Measurements from ENCODE around the gene AFF3. TPM values are rescaled to one million over a fixed set of nuclear protein-coding genes. Genes with fewer than 3 reads are reported as not detected.

The AFF3 gene
- total and polyA plus RNA-seq, 2 of the 8 experiments (the other 6 are each of a cell fraction or from before 2014, with no cell fraction given), result 0.27 to 3.0 TPM

GRCh38 chr2:99678625-99679024, 463.8 kb downstream of the AFF3 start:
- Histone ChIP-seq H3K14ac (ENCODE audit: insufficient read length) (no peak overlapping the region), H3K36me3 (ENCODE audit: control insufficient read depth in 2 of 4, insufficient read depth in 4 of 4, low read length in 3 of 4) (no peaks in the 10 kb centered on the region), H2BK12ac (ENCODE audit: low read depth, low read length) (no peak overlapping the region), H3K23me2 (ENCODE audit: low read depth, low read length) (no peaks in the 10 kb centered on the region), H2BK20ac (ENCODE audit: low read length) (no peak overlapping the region), H3K23ac (ENCODE audit: insufficient read length) (no peak overlapping the region), H4K91ac (replicated peaks; ENCODE audit: insufficient read length, low read length) (no peak overlapping the region), H2AK5ac (ENCODE audit: low read depth, low read length) (no peak overlapping the region), H4K20me1 (replicated peaks in 1 of 2; ENCODE audit: control insufficient read depth in 1 of 2, insufficient read depth in 2 of 2, low read length in 2 of 2) (no peaks in the 10 kb centered on the region), H3K56ac (replicated peaks; ENCODE audit: insufficient read length, low read depth, low read length) (no peak overlapping the region), H2AFZ (ENCODE audit: low read length) (no peak overlapping the region), H3K27ac (ENCODE audit: low read depth, low read length) (no peak overlapping the region), H3K4me2 (ENCODE audit: insufficient read depth in 1 of 2, low read depth in 2 of 2, low read length in 2 of 2) (no peak overlapping the region), H3K27me3 (replicated peaks in 1 of 4; ENCODE audit: control insufficient read depth in 3 of 4, extremely low read depth in 1 of 4, insufficient read depth in 3 of 4, low read length in 3 of 4) (no peaks in the 10 kb centered on the region; a peak in 1 of 7 replicates), H3K9me3 (ENCODE audit: insufficient read depth in 2 of 2, low read depth in 1 of 2, low read length in 1 of 2) (no peaks in the 10 kb centered on the region), H2BK5ac (ENCODE audit: low read depth, low read length) (no peak overlapping the region), H3K18ac (ENCODE audit: extremely low read depth, low read length) (no peak overlapping the region), H2BK15ac (ENCODE audit: low read length) (no peak overlapping the region), H3K4me1 (replicated peaks in 1 of 4; ENCODE audit: control insufficient read depth in 3 of 4, insufficient read depth in 4 of 4, low read length in 3 of 4) (no peaks in the 10 kb centered on the region), H4K8ac (ENCODE audit: extremely low read depth, insufficient read depth, low read length) (no peak overlapping the region), H2BK120ac (replicated peaks; ENCODE audit: low read depth, low read length) (no peak overlapping the region), H3K79me2 (ENCODE audit: control insufficient read depth in 1 of 2, insufficient read depth in 2 of 2, low read length in 2 of 2) (no peaks in the 10 kb centered on the region), H4K5ac (ENCODE audit: insufficient read length, low read depth, low read length) (no peak overlapping the region), H3K79me1 (ENCODE audit: low read depth, low read length) (no peaks in the 10 kb centered on the region), H3K4ac (replicated peaks; ENCODE audit: insufficient read length, low read depth, low read length) (no peak overlapping the region), H3K9ac (replicated peaks in 1 of 4; ENCODE audit: extremely low read depth in 1 of 4, low read depth in 3 of 4, low read length in 3 of 4) (no peak overlapping the region), H3K4me3 (ENCODE audit: extremely low read depth in 1 of 4, insufficient read depth in 2 of 4, low read depth in 3 of 4, low read length in 4 of 4) (no peak overlapping the region)
- ChIA-PET CTCF (ENCODE audit: partially characterized antibody) (interaction anchor here (0.7 to 1.3 kb wide), 2 partner anchors 63 to 102 kb away, joined by 3 to 4 read pairs; no protein-coding TSS in a partner anchor), POLR2A (ENCODE audit: partially characterized antibody) (no interaction called here)
- TF ChIP-seq SP2 (IDR thresholded peaks at IDR 0.05; ENCODE audit: low read length) (no peak), KDM4A (IDR thresholded peaks at IDR 0.05; ENCODE audit: low read depth, low read length, severe bottlenecking) (no peak), SIRT6 (IDR thresholded peaks at IDR 0.05; ENCODE audit: low read length) (no peak), RXRA (IDR thresholded peaks at IDR 0.05; ENCODE audit: insufficient read depth, low read depth, low read length) (no peak), POLR2A (IDR thresholded peaks at IDR 0.05; ENCODE audit: control extremely low read depth in 1 of 2, low read depth in 2 of 2, low read length in 2 of 2) (no peak), EP300 (IDR thresholded peaks at IDR 0.05; ENCODE audit: borderline replicate concordance in 1 of 2, low read depth in 2 of 2, low read length in 2 of 2) (no peak), RAD21 (IDR thresholded peaks at IDR 0.05 in 1 of 2, conservative IDR thresholded peaks at IDR 0.05 in 1 of 2; ENCODE audit: low read depth in 2 of 2, low read length in 2 of 2) (no peak), BRCA1 (IDR thresholded peaks at IDR 0.05; ENCODE audit: low read depth, low read length) (no peak), GABPA (IDR thresholded peaks at IDR 0.05; ENCODE audit: borderline replicate concordance, insufficient read depth, low read length) (no peak)
- no peak for DNase-seq (ENCODE audit: low read depth in 1 of 2, low spot score in 2 of 2)
- 91% methylated on average over 4 of the region's 4 CpGs; no CpG with 5 or more reads in 1 of the 2 experiments for WGBS, 2 experiments (ENCODE audit: extremely low coverage in 1 of 2, insufficient coverage in 1 of 2, insufficient read length in 1 of 2, insufficient replicate concordance in 2 of 2, low coverage in 1 of 2, low lambda C conversion rate in 2 of 2, missing lambda C conversion rate in 1 of 2)
- no peak for FAIRE-seq
